ENCODE measurements around the gene CDHR5.

DNA sequence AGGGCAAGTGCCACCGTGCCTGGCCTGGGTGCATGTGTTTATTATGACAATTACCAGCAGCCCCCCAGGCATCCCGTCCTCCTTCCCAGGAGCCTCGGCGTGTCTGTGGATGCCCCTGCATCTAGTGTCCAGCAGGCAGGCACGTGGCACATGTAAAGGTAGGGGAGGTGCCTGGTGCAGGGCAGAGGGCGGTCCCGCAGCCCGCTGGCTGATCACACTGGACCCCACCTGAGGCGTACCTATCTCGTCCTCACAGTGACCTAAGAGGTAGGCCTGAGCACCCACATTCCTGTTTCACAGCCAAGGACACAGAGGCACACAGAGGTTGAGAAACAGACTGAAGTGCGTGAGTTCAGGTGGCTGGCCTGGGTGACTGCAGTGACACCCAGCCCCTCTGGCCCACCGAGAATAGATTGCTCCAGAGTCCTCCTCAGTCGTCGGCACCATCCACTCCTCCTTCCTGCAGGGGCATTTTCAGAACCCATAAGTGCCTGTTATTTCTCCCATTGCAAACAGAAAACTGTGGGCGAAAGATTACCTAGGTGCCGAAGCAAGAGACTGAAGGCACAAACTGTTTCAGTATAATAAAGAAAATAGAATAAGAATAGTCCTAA lies 51.5 kb downstream of the CDHR5 start:
- TF ChIP-seq POLR2A (IDR thresholded peaks at IDR 0.05) = no peak
- no peak for TF ChIP-seq CTCF (IDR thresholded peaks at IDR 0.05 in 8 of 11, conservative IDR thresholded peaks at IDR 0.05 in 3 of 11)
- TF ChIP-seq POLR2AphosphoS5 (IDR thresholded peaks at IDR 0.05) = no peak
